Panc1 (cell line): ENCODE results near the gene SUPT6H. TPM values are rescaled to one million over a fixed set of nuclear protein-coding genes. Genes with fewer than 3 reads are reported as not detected.
A peak's percentile ranks its signal among the peaks of the same experiment; 100 is the strongest.

Experiments
- ATAC-seq: fragments of 200-7000 bp; cut with Tn5 transposase; 2 replicates; pipeline ENCODE4 v1.9.1; 2020; ENCODE audit warnings: mild to moderate bottlenecking, moderate library complexity
- BruUV-seq: library from RNA; stranded (reverse); fragments of 400-500 nt; replicated peaks from 2 replicates; lab custom pipeline; 2021; lab: Mats Ljungman, UMichigan
- CTCF ChIA-PET: fragments of 300-600 bp; sonication (Branson Sonifier 250); formaldehyde crosslinking; loops from one replicate; lab custom pipeline; 2022; ENCODE audit warnings: antibody characterized with exemption; lab: Charles Lee
- POLR2A ChIA-PET: fragments of 300-600 bp; sonication (Branson Sonifier 250); formaldehyde crosslinking; loops from one replicate; lab custom pipeline; 2022; ENCODE audit warnings: antibody characterized with exemption; lab: Charles Lee
- DNase-seq: peaks from one replicate; pipeline ENCODE4 v3.0.0-alpha.2; 2010; ENCODE audit warnings: low read depth, low spot score
- H3K27ac ChIP-seq: 2 replicates; pipeline ENCODE4 v1.5.1; 2011; ENCODE audit warnings: mild to moderate bottlenecking, low read length, inconsistent platforms
- H3K27me3 ChIP-seq: fragments of 200-500 bp; sonication (Bioruptor generic); 2 replicates; pipeline ENCODE4 v1.6.0; 2014; ENCODE audit warnings: low read length, inconsistent platforms; ENCODE audit not compliant: control insufficient read depth, insufficient read depth
- H3K36me3 ChIP-seq: fragments of 200-500 bp; sonication (Bioruptor generic); 2 replicates; pipeline ENCODE4 v1.5.1; 2014; ENCODE audit warnings: inconsistent platforms, mild to moderate bottlenecking, low read length, moderate library complexity; ENCODE audit not compliant: control insufficient read depth, insufficient read depth
- H3K4me1 ChIP-seq: 2 replicates; pipeline ENCODE4 v1.5.1; 2011; ENCODE audit warnings: inconsistent platforms, mild to moderate bottlenecking, low read length, moderate library complexity; ENCODE audit not compliant: control insufficient read depth, insufficient read depth
- H3K4me3 ChIP-seq, 2 experiments: 2 replicates each; pipeline ENCODE4 v1.5.1; 2011 to 2012; ENCODE audit warnings: low read depth in 2 of 2, low read length in 2 of 2, mild to moderate bottlenecking in 2 of 2, inconsistent platforms in 1 of 2, moderate library complexity in 1 of 2
- H3K9me3 ChIP-seq: fragments of 200-500 bp; sonication (Bioruptor generic); 2 replicates; pipeline ENCODE4 v1.5.1; 2014; ENCODE audit warnings: low read depth, mild to moderate bottlenecking, inconsistent platforms, low read length, moderate library complexity; ENCODE audit not compliant: control insufficient read depth, insufficient read depth
- CTCF ChIP-seq: fragments of 450-650 bp; IDR thresholded peaks from 2 replicates; pipeline ENCODE4 v1.5.1; 2017; ENCODE audit warnings: mild to moderate bottlenecking
- POLR2AphosphoS5 ChIP-seq: IDR thresholded peaks from 2 replicates; pipeline ENCODE4 v1.6.1; 2012; ENCODE audit warnings: mild to moderate bottlenecking, low read depth, low read length, moderate library complexity
- REST ChIP-seq, 2 experiments: IDR thresholded peaks; 2 replicates each; pipeline ENCODE4 v1.6.1; 2011 to 2012; ENCODE audit warnings: low read depth in 2 of 2, control low read depth in 1 of 2, low read length in 1 of 2, mild to moderate bottlenecking in 1 of 2, moderate library complexity in 1 of 2; ENCODE audit not compliant: insufficient read depth in 1 of 2
- SIN3A ChIP-seq: IDR thresholded peaks from 2 replicates; pipeline ENCODE4 v1.6.1; 2012; ENCODE audit warnings: low read depth, mild to moderate bottlenecking, low read length, moderate library complexity, borderline replicate concordance; ENCODE audit not compliant: insufficient read depth
- TCF7L2 ChIP-seq: IDR thresholded peaks from 2 replicates; pipeline ENCODE4 v1.6.1; 2011; ENCODE audit warnings: mild to moderate bottlenecking, low read depth, low read length, inconsistent platforms
- in situ Hi-C: cut with HindIII; loops from 2 replicates; pipeline ENCODE4 v1.10.0; 2016; ENCODE audit warnings: low sequenced_read_pairs, low pct_unique_long_range_greater_than_20kb
- intact Hi-C: fragments of 100-400 bp; cut with micrococcal nuclease; formaldehyde crosslinking; loops from one replicate; pipeline ENCODE4 v1.10.0; 2022; ENCODE audit not compliant: unreplicated experiment
- total RNA-seq: library from RNA; stranded (reverse); gene quantifications from one replicate; pipeline ENCODE4 v1.2.1, GENCODE V29; 2021; ENCODE audit not compliant: unreplicated experiment

Gene SUPT6H
- total RNA-seq, 1 experiment from 2014 or later, result 108 TPM

GRCh38 chr17:28703552-28704218 lies 41.7 kb downstream of the SUPT6H start:
- ATAC-seq, result no peak
- no TSS peak for BruUV-seq
- ChIA-PET POLR2A (interaction anchor here (0.5 kb wide), 1 partner anchor 29 kb away, joined by 6 read pairs; no protein-coding TSS in a partner anchor), CTCF (no interaction called here)
- H3K27ac ChIP-seq, result no peak overlapping the region
- no peaks in the 10 kb centered on the region for H3K27me3 ChIP-seq
- no peaks in the 10 kb centered on the region for H3K4me1 ChIP-seq
- intact Hi-C loops (no loop called here), in situ Hi-C loops (no loop called here)
- no peak overlapping the region for H3K4me3 ChIP-seq
- H3K9me3 ChIP-seq, result no peaks in the 10 kb centered on the region
- DNase-seq, result no peak
- H3K36me3 ChIP-seq, result peaks cover 2% of the 10 kb centered on the region; the same call in 1 of the 2 replicates
- TF ChIP-seq POLR2AphosphoS5 (no peak), TCF7L2 (no peak), REST (IDR thresholded peaks at IDR 0.05; ENCODE audit: insufficient read depth in 1 of 2, low read depth in 2 of 2, low read length in 1 of 2) (no peak), CTCF (no peak), SIN3A (no peak)

- Histone ChIP-seq H3K4me1 (no peaks in the 10 kb centered on the region), H3K27ac (no peak overlapping the region), H3K4me3 (no peak overlapping the region), H3K27me3 (no peaks in the 10 kb centered on the region), H3K36me3 (peaks cover 2% of the 10 kb centered on the region; the same call in 1 of the 2 replicates), H3K9me3 (no peaks in the 10 kb centered on the region)
- POLR2A ChIA-PET, result interaction anchor here (0.5 kb wide), 1 partner anchor 28 kb away, joined by 6 read pairs; no protein-coding TSS in a partner anchor
- no TSS peak for BruUV-seq
- peak; percentile 55 for TF ChIP-seq POLR2AphosphoS5
- no peak for TF ChIP-seq SIN3A
- DNase-seq (no peak), ATAC-seq (0 out of 2 replicates have a peak, but pooled peaks have one; percentile 3)
- in situ Hi-C loops (no loop called here), intact Hi-C loops (no loop called here)
- CTCF ChIA-PET, result no interaction called here
Measured at GRCh38 chr17:28704219-28704858, 42.3 kb downstream of the SUPT6H start.
